Measurements from ENCODE around the gene SUN1.

- TF ChIP-seq CTCF (IDR thresholded peaks at IDR 0.05): no peak
- no peak for TF ChIP-seq ZFX (IDR thresholded peaks at IDR 0.05; ENCODE audit: borderline replicate concordance)
Observed at GRCh38 chr7:876972-877311, 44.7 kb downstream of the SUN1 start.
